Chondrocyte (in vitro differentiated cells): Measurements from ENCODE around the gene U2AF1L4. TPM values are rescaled to one million over a fixed set of nuclear protein-coding genes. Genes with fewer than 3 reads are reported as not detected.

Experiments used
- DNase-seq: peaks from one replicate; pipeline ENCODE4 v3.0.0; 2021; ENCODE audit warnings: mixed read lengths, low spot score
- H3K27ac Mint-ChIP-seq: one replicate; pipeline ENCODE4 v1.8.0; 2021; ENCODE audit warnings: mild to moderate bottlenecking, moderate library complexity, mixed read lengths; ENCODE audit not compliant: unreplicated experiment
- H3K27me3 Mint-ChIP-seq: 2 replicates; pipeline ENCODE4 v1.8.0; 2021; ENCODE audit warnings: low read depth, mixed read lengths
- H3K36me3 Mint-ChIP-seq: 2 replicates; pipeline ENCODE4 v1.8.0; 2021; ENCODE audit warnings: low read depth, mixed read lengths
- H3K4me1 Mint-ChIP-seq: 2 replicates; pipeline ENCODE4 v1.8.0; 2021; ENCODE audit warnings: low read depth, mild to moderate bottlenecking, mixed read lengths
- H3K4me3 Mint-ChIP-seq: one replicate; pipeline ENCODE4 v1.8.0; 2021; ENCODE audit warnings: mild to moderate bottlenecking, moderate library complexity, mixed read lengths; ENCODE audit not compliant: unreplicated experiment
- H3K9me3 Mint-ChIP-seq: 2 replicates; pipeline ENCODE4 v1.8.0; 2021; ENCODE audit warnings: low read depth, mixed read lengths
- total RNA-seq: library from RNA; stranded (reverse); gene quantifications from 3 replicates; pipeline ENCODE4 v1.2.1, GENCODE V29; 2021
- TF ChIP-seq, protein P1 (sequence below): fragments of 200-600 bp; sonication (generic); IDR thresholded peaks from 2 replicates; pipeline ENCODE4 v1.5.0; 2021; ENCODE audit warnings: antibody characterized with exemption, mild to moderate bottlenecking, moderate library complexity

Gene U2AF1L4
- total RNA-seq, 1 donor from 2014 or later, result 24.7 TPM

DNA sequence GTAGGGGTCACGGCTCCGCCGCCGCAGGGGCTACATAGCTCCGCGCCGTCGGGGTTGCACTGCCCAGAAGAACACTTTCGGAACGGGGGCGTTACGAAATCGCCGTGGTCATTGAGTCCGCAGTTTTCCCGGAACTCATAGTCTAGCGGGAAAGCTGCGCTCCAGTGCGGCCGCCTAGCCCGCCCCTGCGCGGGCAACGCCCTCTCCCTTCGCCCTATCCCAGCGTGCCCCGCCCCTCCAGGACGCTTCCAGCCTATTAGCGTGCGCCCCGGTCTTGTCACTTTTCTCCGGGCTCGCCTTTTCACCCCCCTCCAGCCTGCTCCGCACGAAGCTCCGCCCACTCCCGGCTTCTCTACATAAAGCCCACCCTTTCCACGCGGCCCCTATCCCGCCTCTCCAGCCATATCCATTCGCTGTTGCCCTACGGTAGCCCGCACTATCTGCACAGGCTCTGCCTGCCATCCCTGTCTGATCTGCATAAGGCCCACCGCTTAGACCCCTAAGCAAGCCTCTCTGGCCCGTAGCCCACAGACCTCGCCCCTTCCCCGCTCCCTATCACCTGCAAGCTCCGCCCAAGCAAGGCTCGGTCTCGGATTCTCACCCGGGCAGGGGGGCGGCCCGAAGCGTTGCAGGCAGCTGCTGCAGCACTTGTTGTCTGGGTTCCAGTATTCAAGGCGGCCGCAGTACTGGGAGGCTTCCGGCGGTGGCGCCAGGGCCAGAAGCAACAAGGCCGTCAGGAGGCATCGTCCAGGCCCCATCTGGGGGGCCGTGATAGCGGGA is 4.6 kb downstream of the U2AF1L4 start:
- H3K36me3 Mint-ChIP-seq, result peaks cover 9% of the 10 kb centered on the region
- no peaks in the 10 kb centered on the region for H3K9me3 Mint-ChIP-seq
- no peaks in the 10 kb centered on the region for H3K27me3 Mint-ChIP-seq
- TF ChIP-seq, protein P1, sequence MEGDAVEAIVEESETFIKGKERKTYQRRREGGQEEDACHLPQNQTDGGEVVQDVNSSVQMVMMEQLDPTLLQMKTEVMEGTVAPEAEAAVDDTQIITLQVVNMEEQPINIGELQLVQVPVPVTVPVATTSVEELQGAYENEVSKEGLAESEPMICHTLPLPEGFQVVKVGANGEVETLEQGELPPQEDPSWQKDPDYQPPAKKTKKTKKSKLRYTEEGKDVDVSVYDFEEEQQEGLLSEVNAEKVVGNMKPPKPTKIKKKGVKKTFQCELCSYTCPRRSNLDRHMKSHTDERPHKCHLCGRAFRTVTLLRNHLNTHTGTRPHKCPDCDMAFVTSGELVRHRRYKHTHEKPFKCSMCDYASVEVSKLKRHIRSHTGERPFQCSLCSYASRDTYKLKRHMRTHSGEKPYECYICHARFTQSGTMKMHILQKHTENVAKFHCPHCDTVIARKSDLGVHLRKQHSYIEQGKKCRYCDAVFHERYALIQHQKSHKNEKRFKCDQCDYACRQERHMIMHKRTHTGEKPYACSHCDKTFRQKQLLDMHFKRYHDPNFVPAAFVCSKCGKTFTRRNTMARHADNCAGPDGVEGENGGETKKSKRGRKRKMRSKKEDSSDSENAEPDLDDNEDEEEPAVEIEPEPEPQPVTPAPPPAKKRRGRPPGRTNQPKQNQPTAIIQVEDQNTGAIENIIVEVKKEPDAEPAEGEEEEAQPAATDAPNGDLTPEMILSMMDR, result peak; percentile 59
- H3K4me1 Mint-ChIP-seq, result peaks cover 23% of the 10 kb centered on the region
- peak overlapping the region; percentile 95 for H3K27ac Mint-ChIP-seq
- DNase-seq, result peak; percentile 100
- peak overlapping the region; percentile 79 for H3K4me3 Mint-ChIP-seq

DNA sequence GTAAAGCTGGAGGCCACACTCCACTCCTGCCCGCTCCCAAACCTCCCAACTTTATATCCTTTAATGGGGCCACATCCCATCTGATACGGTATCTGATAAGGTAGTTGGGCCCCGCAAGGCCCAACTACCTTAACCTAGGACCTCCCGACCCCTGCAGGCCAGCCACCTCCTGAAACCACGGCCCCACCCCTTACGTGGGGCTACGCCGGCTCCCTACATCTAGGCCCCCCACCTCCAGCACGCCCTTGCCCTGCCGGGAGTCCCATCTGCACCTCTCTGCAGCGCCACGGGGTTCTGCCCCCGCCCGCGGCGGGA is 5.2 kb downstream of the U2AF1L4 start:
- Mint-ChIP-seq H3K27ac (peak overlapping the region; percentile 65), H3K4me1 (peaks cover 21% of the 10 kb centered on the region), H3K9me3 (no peaks in the 10 kb centered on the region), H3K36me3 (peaks cover 10% of the 10 kb centered on the region), H3K4me3 (peak overlapping the region; percentile 79), H3K27me3 (no peaks in the 10 kb centered on the region)
- DNase-seq, result no peak
- TF ChIP-seq, protein P1, result no peak

DNA sequence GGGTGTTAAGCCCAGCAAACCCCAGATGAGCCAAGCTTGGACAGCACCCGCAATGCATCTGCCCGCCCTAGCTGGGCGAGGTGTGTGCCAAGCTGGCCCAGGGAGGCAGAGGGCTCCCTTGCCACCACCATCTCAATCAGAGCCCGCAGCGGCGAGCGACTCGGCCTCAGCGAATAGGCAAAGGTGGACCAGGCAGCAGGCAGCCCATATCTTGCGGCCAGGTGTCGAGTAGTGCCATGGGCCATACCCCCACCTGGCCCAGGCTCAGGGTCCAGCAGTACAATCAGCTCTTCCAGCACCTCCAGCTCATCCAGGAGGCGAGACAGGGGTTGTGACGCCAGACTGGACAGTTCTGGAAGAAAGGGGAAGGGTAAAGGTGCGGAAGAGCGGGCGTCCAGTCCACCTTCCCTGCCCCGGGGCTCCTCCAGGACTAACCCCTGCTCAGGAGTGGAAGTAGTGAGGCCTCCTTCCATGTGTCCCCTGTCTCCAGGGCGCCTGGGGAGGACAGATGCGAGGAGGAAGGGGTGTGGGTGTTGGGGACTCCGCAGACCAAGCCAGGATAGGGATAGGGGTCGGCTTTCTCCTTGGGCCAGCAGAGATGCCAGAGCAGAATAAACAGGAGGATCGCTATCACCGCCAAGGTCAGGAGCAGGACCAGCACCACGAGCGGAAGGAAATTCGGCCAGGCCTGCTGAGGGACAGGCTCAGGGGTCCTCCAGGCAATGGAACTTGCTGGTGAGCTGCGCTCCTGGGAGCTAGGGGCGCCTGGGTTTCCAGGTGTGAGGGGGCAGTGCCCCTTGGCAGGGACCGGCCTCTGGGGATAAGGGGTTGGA is 5.7 kb downstream of the U2AF1L4 start:
- TF ChIP-seq, protein P1, result no peak
- Mint-ChIP-seq H3K4me1 (peaks cover 18% of the 10 kb centered on the region), H3K36me3 (peaks cover 14% of the 10 kb centered on the region), H3K9me3 (no peaks in the 10 kb centered on the region), H3K27ac (peak overlapping the region; percentile 17), H3K27me3 (no peaks in the 10 kb centered on the region), H3K4me3 (peak overlapping the region; percentile 79)
- DNase-seq, result peak; percentile 87

DNA sequence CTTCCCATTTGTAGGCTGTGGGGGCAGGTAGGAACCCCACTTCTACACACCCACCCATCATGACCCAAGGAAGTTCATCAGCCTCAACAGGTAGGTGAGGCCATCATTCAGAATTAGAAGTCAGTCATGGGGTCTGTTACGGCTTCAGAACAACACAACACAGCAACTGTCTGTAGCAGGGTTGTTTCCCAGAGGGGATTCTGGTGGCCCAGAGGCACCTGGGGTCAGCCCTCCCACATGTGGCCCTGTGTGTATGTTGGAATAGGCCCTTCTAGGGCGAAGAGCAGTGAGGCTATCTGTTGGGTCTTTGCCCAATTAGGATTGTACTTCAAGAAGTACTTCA is 6.4 kb downstream of the U2AF1L4 start:
- Mint-ChIP-seq H3K4me1 (peaks cover 12% of the 10 kb centered on the region), H3K4me3 (no peak overlapping the region), H3K27ac (no peak overlapping the region), H3K36me3 (peaks cover 19% of the 10 kb centered on the region), H3K27me3 (no peaks in the 10 kb centered on the region), H3K9me3 (no peaks in the 10 kb centered on the region)
- DNase-seq, result no peak
- TF ChIP-seq, protein P1, result no peak

DNA sequence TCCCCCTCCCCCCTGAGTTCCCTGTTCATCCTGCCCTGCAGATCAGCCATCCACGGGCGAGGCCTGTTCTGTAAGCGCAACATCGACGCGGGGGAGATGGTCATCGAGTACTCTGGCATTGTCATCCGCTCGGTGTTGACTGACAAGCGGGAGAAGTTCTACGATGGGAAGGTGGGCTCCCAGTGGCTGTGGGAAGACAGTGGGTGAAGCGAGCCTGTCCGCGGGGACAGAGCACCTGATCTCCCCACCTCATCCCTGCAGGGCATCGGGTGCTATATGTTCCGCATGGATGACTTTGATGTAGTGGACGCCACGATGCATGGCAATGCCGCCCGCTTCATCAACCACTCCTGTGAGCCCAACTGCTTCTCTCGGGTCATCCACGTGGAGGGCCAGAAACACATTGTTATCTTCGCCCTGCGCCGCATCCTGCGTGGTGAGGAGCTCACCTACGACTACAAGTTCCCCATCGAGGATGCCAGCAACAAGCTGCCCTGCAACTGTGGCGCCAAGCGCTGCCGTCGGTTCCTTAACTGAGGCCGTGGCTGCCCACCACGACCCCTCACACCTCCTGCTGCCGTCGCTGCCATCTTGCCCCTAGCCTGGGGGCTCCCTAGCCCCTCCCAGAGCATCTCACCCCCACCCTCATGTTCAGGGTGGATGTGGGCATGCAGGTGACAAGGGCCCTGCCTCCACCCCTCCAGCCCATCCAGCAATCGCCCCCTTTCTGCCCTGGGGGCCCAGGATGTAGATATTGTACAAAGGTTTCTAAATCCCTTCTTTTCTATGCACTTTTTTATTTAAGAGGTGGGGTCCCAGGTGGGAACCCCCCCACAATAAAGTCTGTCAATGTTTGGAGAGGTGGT is 7.0 kb downstream of the U2AF1L4 start:
- H3K4me3 Mint-ChIP-seq, result no peak overlapping the region
- DNase-seq, result peak; percentile 82
- TF ChIP-seq, protein P1, result no peak
- H3K36me3 Mint-ChIP-seq, result peaks cover 19% of the 10 kb centered on the region
- no peaks in the 10 kb centered on the region for H3K27me3 Mint-ChIP-seq
- peaks cover 9% of the 10 kb centered on the region for H3K4me1 Mint-ChIP-seq
- H3K27ac Mint-ChIP-seq, result no peak overlapping the region
- no peaks in the 10 kb centered on the region for H3K9me3 Mint-ChIP-seq
